DND-41 (cell line): ENCODE measurements around the gene CDK3.

Experiments
- ATAC-seq: fragments of 200-7000 bp; cut with Tn5 transposase; 3 replicates; pipeline ENCODE4 v1.9.1; 2021; ENCODE audit warnings: low read depth; ENCODE audit not compliant: insufficient read depth
- DNase-seq: peaks from one replicate; pipeline ENCODE4 v3.0.0-alpha.2; 2020
- H2AFZ ChIP-seq: 2 replicates; pipeline ENCODE4 v1.6.0; 2012; ENCODE audit warnings: low read depth, low read length
- H3K27ac ChIP-seq: 2 replicates; pipeline ENCODE4 v1.5.1; 2012; ENCODE audit warnings: low read length, inconsistent platforms
- H3K27me3 ChIP-seq: fragments of 200-600 bp; sonication (generic); 2 replicates; pipeline ENCODE4 v1.6.0; 2012; ENCODE audit warnings: low read length, mild to moderate bottlenecking, inconsistent platforms; ENCODE audit not compliant: insufficient read depth, poor library complexity
- H3K36me3 ChIP-seq: 2 replicates; pipeline ENCODE4 v1.5.1; 2012; ENCODE audit warnings: low read length, inconsistent platforms; ENCODE audit not compliant: insufficient read depth
- H3K4me1 ChIP-seq: 2 replicates; pipeline ENCODE4 v1.5.1; 2012; ENCODE audit warnings: mild to moderate bottlenecking, low read length; ENCODE audit not compliant: insufficient read depth
- H3K4me2 ChIP-seq: 2 replicates; pipeline ENCODE4 v1.6.0; 2012; ENCODE audit warnings: mild to moderate bottlenecking, moderate library complexity, low read length, inconsistent platforms; ENCODE audit not compliant: insufficient read depth
- H3K4me3 ChIP-seq, 2 experiments: fragments of 200-600 bp in 1 of 2; shearing (Covaris generic) in 1 of 2; 2 replicates each; pipeline ENCODE4 v1.5.1; 2012 to 2016; ENCODE audit warnings: inconsistent platforms in 2 of 2, low read length in 2 of 2, mild to moderate bottlenecking in 2 of 2, low read depth in 1 of 2, moderate library complexity in 1 of 2
- H3K79me2 ChIP-seq: 2 replicates; pipeline ENCODE4 v1.6.0; 2012; ENCODE audit warnings: low read length, inconsistent platforms; ENCODE audit not compliant: insufficient read depth
- H3K9ac ChIP-seq: 2 replicates; pipeline ENCODE4 v1.6.0; 2012; ENCODE audit warnings: low read depth, mild to moderate bottlenecking, inconsistent platforms, low read length, moderate library complexity
- H3K9me3 ChIP-seq: 2 replicates; pipeline ENCODE4 v1.5.1; 2012; ENCODE audit warnings: low read length, moderate library complexity, mild to moderate bottlenecking, inconsistent platforms; ENCODE audit not compliant: insufficient read depth, severe bottlenecking
- H4K20me1 ChIP-seq: 2 replicates; pipeline ENCODE4 v1.6.0; 2012; ENCODE audit warnings: low read length; ENCODE audit not compliant: insufficient read depth
- CTCF ChIP-seq: IDR thresholded peaks from 2 replicates; pipeline ENCODE4 v1.5.1; 2012; ENCODE audit warnings: borderline replicate concordance, low read length, moderate library complexity, mild to moderate bottlenecking; ENCODE audit not compliant: poor library complexity, severe bottlenecking; ENCODE audit errors: extremely low read depth
- EZH2 ChIP-seq: IDR thresholded peaks from 3 replicates; pipeline ENCODE4 v1.6.1; 2012; ENCODE audit warnings: borderline replicate concordance, low read depth, mild to moderate bottlenecking, moderate library complexity, low read length, inconsistent platforms; ENCODE audit not compliant: severe bottlenecking

CDK3 gene

DNA sequence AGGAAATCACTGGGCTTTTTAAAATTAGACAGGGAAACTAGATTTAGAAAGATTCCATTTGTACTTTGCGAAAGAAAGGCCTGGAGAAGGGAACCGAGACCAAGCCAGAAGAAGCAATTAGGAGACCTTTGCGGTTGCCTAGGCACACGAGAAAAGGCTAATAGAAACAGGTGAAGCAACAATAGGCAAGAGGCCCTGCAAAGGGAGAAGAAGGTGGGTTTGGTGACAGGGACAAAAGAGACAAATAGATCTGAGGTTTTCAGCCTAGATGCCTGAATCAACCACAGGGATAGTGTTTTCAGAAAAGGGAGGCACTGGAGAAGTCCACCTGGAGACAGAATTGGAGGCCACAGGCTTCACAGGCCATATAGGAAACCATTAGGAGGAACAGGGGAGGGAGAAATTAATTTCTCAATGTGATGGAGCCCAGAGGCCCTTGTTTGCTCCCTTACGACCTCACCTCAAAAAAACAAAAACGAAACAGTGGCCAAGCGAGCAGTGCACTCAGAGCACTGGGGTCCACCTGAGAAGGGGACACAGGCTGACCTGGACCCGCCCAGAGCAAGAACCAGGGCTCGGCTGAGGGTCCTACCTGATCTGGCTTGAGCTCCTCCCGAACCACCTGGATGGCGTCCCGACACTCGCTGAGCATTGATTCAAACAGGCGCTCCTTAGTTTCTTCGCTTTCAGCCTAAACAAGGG, 49.3 kb downstream of the CDK3 start:
- no peak for TF ChIP-seq EZH2
- no peak for TF ChIP-seq CTCF

DNA sequence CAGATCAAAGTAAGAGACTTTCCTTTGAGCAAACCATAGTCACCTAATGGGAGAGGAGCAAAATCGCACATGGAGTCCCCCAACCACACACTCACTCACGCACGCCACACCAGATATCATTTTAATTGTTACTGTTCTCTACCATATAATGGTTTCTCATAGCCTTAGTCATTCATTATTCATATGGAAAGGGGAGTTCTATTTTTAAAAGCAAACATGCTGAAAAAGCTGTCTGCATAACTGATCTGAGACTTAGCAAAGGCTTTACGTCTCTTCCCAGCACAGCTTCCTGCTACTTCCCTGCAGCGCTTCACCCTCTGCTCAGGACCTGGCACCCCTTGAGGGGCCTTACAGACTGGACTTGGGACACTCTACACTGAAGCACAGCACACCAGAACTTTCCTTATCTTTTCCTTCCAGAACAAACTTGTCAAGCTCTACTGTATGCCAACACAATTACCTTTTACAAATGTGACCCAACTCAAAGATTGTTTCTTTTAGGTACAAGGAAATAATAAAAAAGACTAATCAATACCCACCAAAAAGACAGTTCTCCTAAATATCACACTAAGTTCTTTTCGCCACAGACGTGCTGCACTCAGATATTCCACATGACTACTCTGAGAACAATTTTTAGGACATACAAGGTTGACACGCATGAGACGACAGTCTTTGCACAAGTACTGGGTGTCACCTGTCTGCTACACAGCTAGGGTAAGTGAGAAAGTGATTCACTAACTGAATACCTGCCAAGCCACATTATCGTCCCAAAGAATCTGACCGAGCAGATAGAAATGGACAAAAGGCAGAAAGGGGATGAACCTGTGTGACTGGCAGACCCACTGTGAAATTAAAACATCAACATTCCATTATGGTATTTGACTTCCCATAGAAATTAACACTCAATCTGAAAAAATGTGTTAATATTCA, 50.1 kb downstream of the CDK3 start:
- no peaks in the 10 kb centered on the region for H4K20me1 ChIP-seq
- H3K4me1 ChIP-seq, result no peaks in the 10 kb centered on the region
- no peak overlapping the region for H3K4me2 ChIP-seq
- H3K36me3 ChIP-seq, result peaks cover 85% of the 10 kb centered on the region
- H3K9ac ChIP-seq, result no peak overlapping the region
- peaks cover 9% of the 10 kb centered on the region for H3K79me2 ChIP-seq
- no peaks in the 10 kb centered on the region for H3K27me3 ChIP-seq
- H2AFZ ChIP-seq, result no peak overlapping the region
- TF ChIP-seq EZH2 (no peak), CTCF (no peak)
- no peak overlapping the region for H3K27ac ChIP-seq
- DNase-seq (no peak), ATAC-seq (no peak)
- no peaks in the 10 kb centered on the region for H3K9me3 ChIP-seq
- H3K4me3 ChIP-seq, result no peak overlapping the region

More for the DNA sequence above, 49.3 kb downstream of the CDK3 start:
- H3K4me1 ChIP-seq, result no peaks in the 10 kb centered on the region
- H3K27me3 ChIP-seq, result no peaks in the 10 kb centered on the region
- H3K36me3 ChIP-seq, result peaks cover 88% of the 10 kb centered on the region
- no peak overlapping the region for H2AFZ ChIP-seq
- H3K9ac ChIP-seq, result no peak overlapping the region
- ATAC-seq (no peak), DNase-seq (no peak)
- peaks cover 9% of the 10 kb centered on the region for H3K79me2 ChIP-seq
- H4K20me1 ChIP-seq, result no peaks in the 10 kb centered on the region
- H3K9me3 ChIP-seq, result no peaks in the 10 kb centered on the region
- no peak overlapping the region for H3K4me3 ChIP-seq
- H3K4me2 ChIP-seq, result no peak overlapping the region
- no peak overlapping the region for H3K27ac ChIP-seq

GRCh38 chr17:76051561-76051960, 50.9 kb downstream of the CDK3 start:
- ATAC-seq, result no peak
- H3K36me3 ChIP-seq, result peaks cover 85% of the 10 kb centered on the region

More at GRCh38 chr17:76051561-76051960, 50.9 kb downstream of the CDK3 start:
- Histone ChIP-seq H3K9me3 (no peaks in the 10 kb centered on the region), H3K4me2 (no peak overlapping the region), H4K20me1 (no peaks in the 10 kb centered on the region), H2AFZ (no peak overlapping the region), H3K79me2 (peaks cover 14% of the 10 kb centered on the region), H3K4me3 (no peak overlapping the region), H3K4me1 (no peaks in the 10 kb centered on the region), H3K27ac (no peak overlapping the region), H3K27me3 (no peaks in the 10 kb centered on the region), H3K9ac (no peak overlapping the region)
- no peak for TF ChIP-seq EZH2
- no peak for DNase-seq
